Right lung (tissue), 5 donors: ENCODE data around the gene RSPH6A. TPM values are rescaled to one million over a fixed set of nuclear protein-coding genes. Genes with fewer than 3 reads are reported as not detected.
"Not testable (repeated sequence)": the region's sequence is repeated elsewhere in the genome, so short reads cannot be mapped to it uniquely, and the experiment has no call there.

Source experiments
- DNase-seq, 2 donors: peaks; one replicate each; pipeline ENCODE4 v3.0.0-alpha.2; 2013
- polyA plus RNA-seq, 5 donors: library from polyadenylated mRNA; unstranded; fragments of 120-200 nt; gene quantifications; one replicate each; pipeline versions ENCODE4 v1.2.1 to v1.2.3, GENCODE V29; 2013; ENCODE audit warnings: inconsistent platforms in 1 of 5, low replicate concordance in 1 of 5; ENCODE audit not compliant: insufficient read length in 5 of 5, insufficient read depth in 1 of 5

Gene RSPH6A
- polyA plus RNA-seq, 5 donors = 0.08 TPM; not detected in 4

DNA sequence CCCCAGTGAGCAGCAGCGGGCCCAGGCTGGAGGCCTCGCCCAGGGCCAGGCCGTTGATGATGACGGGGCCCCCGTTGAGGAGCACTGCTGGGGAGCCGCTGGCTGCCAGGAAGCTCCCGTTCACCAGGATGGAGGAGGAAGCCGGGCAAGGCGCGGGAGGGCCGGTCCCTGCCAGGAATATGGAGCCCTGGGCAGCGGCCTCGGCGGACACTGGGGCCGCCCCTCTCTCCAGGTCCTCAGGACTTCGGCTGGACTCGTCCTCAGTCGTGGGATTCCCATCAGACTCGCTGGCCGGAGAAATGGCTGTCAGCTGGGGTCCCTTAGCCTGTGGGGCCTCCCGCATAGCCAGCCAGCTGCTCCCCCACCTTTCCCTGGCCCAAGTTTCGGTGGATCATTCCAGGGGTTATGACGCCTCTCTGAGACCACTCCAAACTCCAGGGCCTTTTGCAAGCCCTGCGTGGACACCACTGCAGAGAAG lies 48.2 kb downstream of the RSPH6A start:
- peak in 1 of 2 donors; percentile 69 for DNase-seq

DNA sequence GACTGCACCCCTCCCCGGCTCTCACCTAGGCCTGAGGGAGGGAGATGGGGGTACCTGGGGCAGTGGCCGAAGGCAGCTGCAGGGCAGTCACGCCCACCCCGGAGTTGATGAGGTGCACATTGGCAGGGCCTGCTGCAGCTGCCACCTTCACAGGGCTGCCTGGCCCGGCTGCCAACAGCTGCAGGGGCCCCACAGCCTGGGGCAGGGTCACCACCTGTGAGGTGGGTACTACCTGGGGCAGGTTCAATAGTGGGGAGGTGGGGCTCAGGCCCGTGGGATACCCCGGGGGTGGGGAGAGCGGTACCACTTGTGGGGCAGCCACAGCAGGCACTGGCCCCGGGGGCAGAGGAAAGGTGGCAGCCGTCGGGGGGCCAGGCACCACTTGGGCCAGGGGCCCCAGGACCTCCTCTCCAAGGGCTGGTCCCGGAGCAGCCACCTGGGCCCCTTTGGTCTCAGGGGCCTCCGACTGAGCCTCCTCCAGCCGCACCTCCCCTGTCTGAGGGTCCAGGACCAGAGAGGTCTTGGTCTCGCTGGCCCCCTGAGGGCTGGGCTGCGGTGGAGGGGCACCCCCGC lies 48.7 kb downstream of the RSPH6A start:
- no peak for DNase-seq

DNA sequence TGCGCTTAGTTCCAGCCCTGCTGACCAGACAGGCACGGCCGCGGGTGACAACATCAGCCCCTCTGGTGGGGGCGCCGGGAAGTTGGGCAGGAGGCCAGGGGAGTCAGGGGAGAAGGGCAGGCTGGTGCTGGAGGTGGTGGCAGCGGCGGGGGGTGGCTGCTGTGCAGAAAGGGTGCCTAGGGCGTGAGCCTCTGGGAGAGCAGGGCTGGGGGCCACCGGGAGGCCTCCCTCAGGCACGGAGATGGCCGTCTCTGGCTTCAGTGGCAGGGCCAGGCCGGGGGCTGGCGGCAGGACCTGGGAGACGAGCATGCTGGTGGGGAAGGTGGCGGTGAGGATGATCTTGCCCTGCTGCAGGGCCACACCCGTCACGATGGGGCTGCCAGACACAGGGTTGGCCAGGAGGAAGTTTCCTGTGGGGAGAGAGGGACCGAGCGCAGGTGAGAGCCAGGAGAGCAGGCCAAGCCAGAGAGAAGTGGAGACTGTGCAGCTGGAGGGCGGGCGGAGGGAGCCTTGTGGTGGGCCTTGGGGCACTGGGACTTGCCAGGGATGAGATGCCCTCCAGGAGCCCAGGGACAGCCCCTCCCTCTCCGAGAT lies 49.3 kb downstream of the RSPH6A start:
- DNase-seq = no peak

DNA sequence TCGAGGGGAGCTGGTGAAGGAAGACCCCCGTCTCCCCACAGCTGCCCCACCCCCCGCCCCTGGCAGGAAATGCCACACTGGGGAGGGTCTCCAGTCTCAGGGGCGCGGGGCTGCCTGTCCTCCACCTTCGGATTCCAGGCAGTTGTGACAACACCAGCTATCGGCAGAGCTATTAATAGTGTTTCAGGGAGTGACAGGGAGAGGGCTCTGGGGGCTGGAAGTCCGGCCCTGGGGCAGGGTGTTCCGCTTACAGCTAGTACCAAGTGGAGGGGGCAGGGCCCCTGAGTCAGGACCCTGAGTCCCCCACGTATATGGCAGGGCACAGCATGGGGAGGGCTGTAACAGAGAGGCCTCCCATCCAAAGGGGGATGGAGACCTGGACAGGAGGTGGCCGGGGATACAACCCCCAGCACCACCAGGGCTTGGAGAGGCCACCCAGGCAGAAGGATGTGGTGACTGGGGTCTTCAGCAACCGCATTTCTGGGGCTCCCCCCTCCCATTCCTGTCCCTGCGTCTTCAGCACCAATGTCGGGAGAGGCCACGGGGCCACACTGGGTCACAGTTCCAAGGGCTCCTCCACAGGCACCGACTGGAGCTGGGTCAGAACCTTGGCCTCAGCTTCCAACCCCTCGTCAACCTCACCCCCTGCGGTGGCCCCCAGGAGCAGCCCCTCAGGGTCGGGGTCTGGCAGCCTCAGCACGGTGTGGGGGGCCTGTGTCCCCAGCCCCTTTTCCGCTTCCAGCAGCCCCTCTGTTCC lies 50.0 kb downstream of the RSPH6A start:
- no peak for DNase-seq

DNA sequence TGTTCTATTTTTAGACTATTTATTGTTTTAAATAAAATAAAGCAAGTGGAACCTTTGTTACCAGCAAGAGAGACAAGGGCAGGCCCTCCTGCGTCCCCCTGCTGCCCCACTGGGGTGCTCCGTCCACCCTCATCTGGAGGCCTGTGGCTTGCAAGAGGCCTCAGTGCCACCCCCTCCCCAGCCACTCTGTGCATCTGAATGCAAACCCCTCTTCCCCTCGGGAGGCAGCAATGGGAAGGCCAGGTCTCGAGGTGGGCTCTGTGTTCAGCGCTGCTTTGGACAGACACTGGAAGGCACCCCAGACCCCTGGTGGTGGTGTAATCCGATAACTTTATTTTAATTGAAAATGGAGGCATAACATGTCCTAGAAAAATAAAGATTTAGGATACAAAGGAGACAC lies 50.6 kb downstream of the RSPH6A start:
- no peak for DNase-seq

DNA sequence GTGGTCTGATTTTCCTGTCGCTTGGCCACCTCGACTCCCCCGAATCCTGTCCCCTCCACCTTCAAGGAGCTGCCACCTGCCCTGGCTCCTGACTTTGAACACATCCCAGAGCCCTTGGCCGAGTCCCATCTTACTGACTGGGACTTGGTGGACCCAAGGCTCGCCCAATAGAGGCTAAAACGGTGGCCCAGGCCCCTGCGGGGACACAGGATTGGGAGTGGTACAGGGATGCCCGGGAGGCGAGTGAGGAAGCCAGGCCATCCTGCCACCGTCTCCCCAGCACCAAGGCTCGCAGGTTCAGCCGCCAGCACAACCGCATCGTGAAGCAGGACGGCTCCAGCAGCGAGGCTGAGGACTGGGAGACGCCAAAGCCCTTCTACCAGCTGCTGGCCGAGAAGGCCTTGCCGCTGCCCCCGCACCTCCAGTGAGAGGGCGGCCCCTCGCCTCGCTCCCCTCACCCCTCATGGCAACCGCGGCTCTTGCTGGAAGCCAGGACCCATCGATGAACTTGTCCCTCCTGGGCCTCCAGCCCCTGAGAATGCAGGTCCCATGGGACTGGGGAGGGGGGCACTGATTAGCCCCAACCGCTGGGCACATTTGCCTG lies 51.3 kb downstream of the RSPH6A start:
- no peak for DNase-seq

DNA sequence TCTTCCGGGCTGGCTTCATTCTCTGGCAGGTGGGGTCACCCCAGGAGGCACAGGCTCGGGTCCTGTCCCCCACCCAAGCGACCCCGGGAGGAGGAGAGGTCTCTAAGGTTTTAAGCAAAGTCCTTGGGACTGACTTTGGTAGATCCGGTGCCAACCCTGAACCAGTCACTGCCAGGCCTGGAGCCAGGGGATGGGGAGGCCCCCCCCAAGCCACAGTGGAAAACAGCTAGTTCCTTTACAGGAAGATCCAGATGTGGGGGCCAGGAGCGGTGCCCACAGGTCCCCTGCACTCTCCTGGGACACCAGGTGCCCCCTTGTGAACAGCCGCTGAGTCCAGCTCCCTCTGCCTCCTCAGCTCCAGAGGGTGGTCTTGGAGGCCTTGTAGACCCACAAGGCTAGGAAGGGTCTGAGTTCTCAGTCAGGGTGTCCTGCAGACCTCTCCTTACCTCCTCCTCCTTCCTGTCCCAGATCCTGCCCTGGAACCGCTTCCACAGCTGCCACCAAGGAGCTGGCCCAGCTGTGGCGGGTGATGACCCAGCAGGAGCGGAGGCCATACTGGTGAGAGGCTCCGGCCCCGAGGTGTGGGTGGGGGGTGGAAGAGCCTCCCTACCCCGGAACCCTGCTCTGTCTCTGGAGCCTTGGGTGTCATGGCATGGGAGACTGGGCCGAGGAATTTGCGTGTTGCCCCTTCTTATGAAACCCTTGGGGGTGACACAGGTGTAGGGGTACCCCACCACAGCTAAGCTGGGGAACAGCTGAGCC lies 52.1 kb downstream of the RSPH6A start:
- no peak for DNase-seq

DNA sequence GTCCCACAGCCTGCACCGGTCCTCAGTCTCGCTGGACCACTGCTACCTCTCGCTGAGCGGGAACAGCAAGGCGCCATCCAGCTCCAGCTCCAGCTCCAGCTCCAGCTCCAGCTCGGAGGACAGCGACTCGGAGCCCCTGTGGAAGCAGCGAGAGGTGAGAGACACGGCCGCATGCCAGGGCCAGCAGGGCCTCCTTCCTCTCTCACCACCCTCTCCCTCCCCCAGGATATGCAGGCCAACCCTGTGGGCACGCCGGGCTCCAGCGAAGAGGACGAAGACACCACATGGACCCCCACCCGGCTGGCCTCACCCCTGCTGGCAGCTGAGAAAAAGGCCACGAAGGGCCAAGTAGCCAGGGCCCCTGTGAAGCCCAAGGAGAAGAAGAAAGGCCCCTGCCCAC lies 53.4 kb downstream of the RSPH6A start:
- no peak for DNase-seq

DNA sequence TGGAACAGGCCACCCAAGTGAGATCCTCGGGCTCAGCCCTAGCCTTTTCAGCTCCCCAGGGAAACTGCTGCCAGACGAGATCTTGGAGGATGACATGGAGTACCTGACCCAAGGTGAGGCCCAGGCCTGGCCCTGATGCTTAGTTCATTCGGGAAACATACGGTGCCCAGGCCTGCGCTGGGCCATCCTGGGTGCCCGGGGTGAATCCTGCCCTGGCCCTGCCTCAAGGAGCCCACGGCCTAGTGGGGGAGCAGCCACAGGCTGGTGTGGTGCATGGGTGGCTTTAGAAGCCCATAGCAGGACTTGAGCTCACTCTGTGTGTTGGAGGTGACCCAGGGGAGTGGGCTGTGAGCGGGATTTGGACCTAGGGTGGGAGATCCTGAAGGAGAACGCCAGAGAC lies 56.2 kb downstream of the RSPH6A start:
- no peak for DNase-seq

DNA sequence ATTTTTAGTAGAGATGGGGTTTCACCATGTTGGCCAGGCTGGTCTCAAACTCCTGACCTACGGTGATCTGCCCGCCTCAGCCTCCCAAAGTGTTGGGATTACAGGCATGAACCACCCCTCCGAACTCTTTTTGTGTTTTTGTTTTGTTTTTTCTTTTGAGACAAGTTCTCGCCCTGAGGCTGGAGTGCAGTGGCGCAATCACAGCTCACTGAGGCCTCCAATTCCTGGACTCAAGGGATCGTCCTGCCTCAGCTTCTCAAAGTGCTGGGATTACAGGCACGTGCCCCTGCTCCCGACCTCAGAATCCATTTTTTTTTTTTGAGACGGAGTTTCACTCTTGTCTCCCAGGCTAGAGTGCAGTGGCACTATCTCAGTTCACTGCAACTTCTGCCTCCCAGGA lies 57.4 kb downstream of the RSPH6A start:
- DNase-seq = no peak

DNA sequence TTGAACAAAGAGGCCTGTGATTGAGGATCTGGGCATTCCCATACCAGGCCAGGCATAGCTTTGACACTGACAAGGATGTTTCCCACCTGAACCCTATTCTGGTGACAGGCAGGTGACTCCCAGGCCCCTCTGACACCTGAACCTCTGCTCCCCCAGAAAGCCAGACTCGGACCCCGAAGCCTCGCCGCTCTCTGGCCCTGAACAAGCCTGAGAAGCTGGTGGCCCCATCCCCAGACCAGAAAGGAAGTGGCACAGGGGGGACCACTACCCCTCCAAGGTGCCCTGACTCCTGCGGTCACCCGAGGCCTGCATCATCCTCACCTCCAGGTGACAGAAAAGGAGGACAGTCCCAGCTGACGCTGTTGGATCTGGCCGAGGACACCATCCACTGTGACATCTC lies 60.8 kb downstream of the RSPH6A start:
- DNase-seq = no peak

DNA sequence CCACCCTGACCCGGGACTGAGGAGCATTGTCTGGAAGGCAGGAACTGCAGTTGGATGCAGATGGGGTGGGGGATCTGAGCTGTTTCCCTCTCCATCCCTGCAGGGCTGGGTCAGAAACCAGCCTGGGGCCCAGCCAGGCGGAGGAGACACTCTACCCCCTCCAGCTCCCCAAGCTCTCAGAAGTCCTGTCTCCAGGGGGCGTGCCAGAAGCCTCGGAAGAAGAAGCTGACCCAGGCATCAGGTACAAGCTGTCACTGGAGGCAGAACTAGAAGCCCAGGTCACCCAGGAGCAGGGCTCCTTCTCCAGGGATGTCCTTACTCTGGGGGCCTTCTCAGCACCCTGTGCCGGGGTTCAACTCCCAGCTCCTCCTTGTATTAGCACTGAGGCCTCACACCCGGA lies 61.6 kb downstream of the RSPH6A start:
- DNase-seq = no peak

DNA sequence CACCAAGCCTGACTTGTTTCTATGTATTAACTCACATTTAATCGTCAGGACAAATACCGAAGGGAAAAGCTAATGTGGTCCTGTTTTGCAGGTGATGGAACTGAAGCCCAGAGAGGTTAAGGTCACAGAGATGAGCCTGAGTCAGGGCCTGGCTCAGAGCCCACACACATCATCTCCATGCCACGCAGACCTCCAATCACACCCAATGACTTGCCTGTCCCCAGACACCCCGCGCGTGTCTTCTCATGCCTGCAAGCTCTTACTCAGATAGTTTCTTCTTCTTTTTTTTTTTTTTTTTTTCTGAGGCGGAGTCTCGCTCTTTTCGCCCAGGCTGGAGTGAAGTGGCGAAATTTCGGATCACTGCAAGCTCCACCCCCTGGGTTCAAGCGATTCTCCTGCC lies 62.5 kb downstream of the RSPH6A start:
- DNase-seq = no peak

DNA sequence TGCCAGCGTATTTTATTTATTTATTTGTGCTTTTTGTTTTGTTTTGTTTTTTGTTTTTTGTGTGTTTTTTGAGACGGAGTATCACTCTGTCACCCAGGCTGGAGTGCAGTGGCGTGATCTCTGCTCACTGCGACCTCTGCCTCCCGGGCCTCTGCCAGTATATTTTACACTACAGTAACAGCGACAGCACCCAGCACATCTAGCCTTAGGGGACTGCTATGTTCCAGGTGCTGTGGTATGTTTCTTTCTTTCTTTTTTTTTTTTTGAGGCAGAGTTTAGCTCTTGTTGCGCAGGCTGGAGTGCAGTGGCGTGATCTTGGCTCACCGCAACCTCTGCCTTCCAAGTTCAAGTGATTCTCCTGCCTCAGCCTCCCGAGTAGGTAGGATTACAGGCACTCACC lies 63.6 kb downstream of the RSPH6A start:
- not testable (repeated sequence) for DNase-seq

DNA sequence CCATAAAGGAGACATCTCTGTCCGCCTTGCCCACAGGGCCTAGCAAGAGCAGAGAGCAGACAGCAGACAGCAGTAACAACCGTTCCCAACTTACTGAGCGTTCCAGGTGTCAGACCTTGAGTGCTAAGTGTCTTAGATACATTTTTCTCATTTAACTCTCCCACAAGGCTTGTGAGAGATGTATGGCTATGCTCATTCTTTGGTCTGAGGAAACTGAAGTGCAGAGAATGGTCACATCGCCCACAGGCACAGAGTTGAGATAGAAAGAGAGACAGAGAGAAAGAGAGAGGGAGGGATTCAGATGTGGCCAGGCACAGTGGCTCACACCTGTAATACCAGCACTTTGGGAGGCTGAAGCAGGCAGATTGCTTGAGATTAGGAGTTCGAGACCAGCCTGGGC lies 67.6 kb downstream of the RSPH6A start:
- no peak for DNase-seq

DNA sequence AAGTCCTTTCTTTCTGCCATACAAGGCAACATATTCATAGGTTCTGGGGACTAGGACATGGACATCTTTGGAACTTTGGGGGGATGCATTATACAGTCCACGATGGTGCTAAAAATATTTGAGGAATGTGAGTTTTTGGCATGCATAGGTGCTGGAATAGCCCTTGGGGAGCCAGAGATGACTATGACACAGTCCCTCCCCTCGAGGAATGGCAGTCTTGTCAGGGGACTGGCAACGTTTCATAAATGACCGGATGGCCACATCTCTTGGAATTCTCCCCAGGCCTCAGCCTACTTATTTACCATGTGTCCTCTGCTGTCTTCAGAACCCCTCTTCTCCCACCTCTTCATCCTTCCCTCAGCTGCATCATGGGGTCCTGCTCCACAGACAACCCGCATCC lies 68.2 kb downstream of the RSPH6A start:
- DNase-seq = no peak

Other genes with a start within 250 kb of the RSPH6A start
- 1 to 10 TPM; 5.8 to 9.4 (median 6.0) TPM for gene OPA3, start 230.5 kb downstream of the RSPH6A start, polyA plus RNA-seq
- 1 to 10 TPM; 2.5 to 5.3 (median 3.7) TPM for gene GPR4, start 213.1 kb downstream of the RSPH6A start, polyA plus RNA-seq
- 10 to 100 TPM; 24.3 to 31.4 (median 29.8) TPM for gene EML2, start 175.9 kb downstream of the RSPH6A start, polyA plus RNA-seq
- gene GIPR, start 147.1 kb downstream of the RSPH6A start, polyA plus RNA-seq = 1 to 10 TPM; 2.8 to 8.7 (median 5.2) TPM
- 100 to 1,000 TPM; 328 to 445 (median 361) TPM for gene SNRPD2, start 123.4 kb downstream of the RSPH6A start, polyA plus RNA-seq
- 10 to 100 TPM in 4 of 5 donors, 1 to 10 TPM in 1; 7.2 to 14.6 (median 11.4) TPM for gene QPCTL, start 122.6 kb downstream of the RSPH6A start, polyA plus RNA-seq
- gene FBXO46, start 84.4 kb downstream of the RSPH6A start, polyA plus RNA-seq = 10 to 100 TPM; 10.2 to 22.1 (median 17.6) TPM
- not detected for gene MEIOSIN, start 81.9 kb downstream of the RSPH6A start, polyA plus RNA-seq
- gene SIX5, start 46.1 kb downstream of the RSPH6A start, polyA plus RNA-seq = 10 to 100 TPM; 10.7 to 39.5 (median 20.0) TPM
- gene DMPK, start 32.8 kb downstream of the RSPH6A start, polyA plus RNA-seq = 10 to 100 TPM; 43.9 to 89.6 (median 52.9) TPM
- 10 to 100 TPM; 23.6 to 45.4 (median 34.3) TPM for gene DMWD, start 22.5 kb downstream of the RSPH6A start, polyA plus RNA-seq
- gene SYMPK, start 47.8 kb upstream of the RSPH6A start, polyA plus RNA-seq = 10 to 100 TPM; 50.6 to 73.7 (median 64.0) TPM
- gene FOXA3, start 49.0 kb upstream of the RSPH6A start, polyA plus RNA-seq = 1 to 10 TPM; 1.2 to 3.3 (median 1.6) TPM
- 10 to 100 TPM; 12.1 to 33.4 (median 15.8) TPM for gene IRF2BP1, start 70.8 kb upstream of the RSPH6A start, polyA plus RNA-seq
- gene MYPOP, start 87.3 kb upstream of the RSPH6A start, polyA plus RNA-seq = 1 to 10 TPM; 3.6 to 7.5 (median 5.0) TPM
- gene NANOS2, start 99.5 kb upstream of the RSPH6A start, polyA plus RNA-seq = not detected
- 10 to 100 TPM in 1 of 5 donors, 1 to 10 TPM in 4; 7.4 to 11.1 (median 9.6) TPM for gene NOVA2, start 158.6 kb upstream of the RSPH6A start, polyA plus RNA-seq
- gene CCDC61, start 180.2 kb upstream of the RSPH6A start, polyA plus RNA-seq = 10 to 100 TPM; 11.6 to 15.4 (median 13.4) TPM
- 1 to 10 TPM in 1 of 5 donors, under 1 TPM in 3, not detected in 1; 0.48 to 1.1 (median 0.84) TPM for gene PGLYRP1, start 207.7 kb upstream of the RSPH6A start, polyA plus RNA-seq
- 1 to 10 TPM in 1 of 5 donors, under 1 TPM in 4; 0.40 to 1.0 (median 0.58) TPM for gene IGFL4, start 225.7 kb upstream of the RSPH6A start, polyA plus RNA-seq